ENCODE data around the gene NANOG.
"Not testable (repeated sequence)": the region's sequence is repeated elsewhere in the genome, so short reads cannot be mapped to it uniquely, and the experiment has no call there.

Gene NANOG

GRCh38 chr12:7806863-7807487, 17.8 kb downstream of the NANOG start:
- peak; percentile 60 for DNase-seq

- not testable (repeated sequence) for DNase-seq
These were observed 36.6 kb downstream of the NANOG start for GRCh38 chr12:7825754-7826153.

- not testable (repeated sequence) for DNase-seq
These were observed 40.5 kb downstream of the NANOG start for GRCh38 chr12:7829737-7830136.

DNA sequence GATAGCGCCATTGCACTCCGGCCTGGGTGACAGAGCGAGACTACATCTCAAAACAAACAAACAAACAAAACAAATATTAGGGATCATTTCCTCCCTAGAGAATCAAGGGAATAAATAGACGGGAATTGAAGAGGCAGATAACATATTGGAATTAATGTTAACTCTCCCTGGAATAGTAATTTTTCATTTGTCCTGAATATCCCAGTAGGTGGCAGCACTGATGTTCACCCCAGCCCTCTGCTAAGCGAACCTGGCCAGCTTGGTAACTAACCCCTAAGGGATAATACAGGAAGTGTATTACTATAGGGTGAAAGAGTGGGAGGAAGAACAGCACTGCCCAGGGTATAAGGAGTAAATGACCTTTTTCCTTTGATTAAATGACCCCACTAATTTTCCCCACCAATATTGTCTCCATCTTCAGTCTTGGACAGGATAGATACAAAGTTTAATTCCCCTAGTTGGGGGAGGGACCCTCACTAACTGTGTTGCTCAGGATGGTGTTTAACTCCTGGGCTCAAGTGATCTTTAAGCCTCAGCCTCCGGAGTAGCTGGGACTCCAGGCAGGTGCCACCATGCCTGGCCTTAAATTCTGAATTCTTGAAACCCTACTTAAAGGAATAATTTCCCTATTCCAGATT, 43.0 kb downstream of the NANOG start:
- peak; percentile 75 for DNase-seq

- DNase-seq, result not testable (repeated sequence)
These were observed 44.0 kb downstream of the NANOG start for GRCh38 chr12:7833201-7833600.

- DNase-seq, result no peak
These were observed 44.6 kb downstream of the NANOG start for GRCh38 chr12:7833831-7834230.

GRCh38 chr12:7834701-7835100, 45.5 kb downstream of the NANOG start:
- DNase-seq, result peak; percentile 5

- no peak for DNase-seq
These were observed 45.9 kb downstream of the NANOG start for GRCh38 chr12:7835116-7835515.

DNA sequence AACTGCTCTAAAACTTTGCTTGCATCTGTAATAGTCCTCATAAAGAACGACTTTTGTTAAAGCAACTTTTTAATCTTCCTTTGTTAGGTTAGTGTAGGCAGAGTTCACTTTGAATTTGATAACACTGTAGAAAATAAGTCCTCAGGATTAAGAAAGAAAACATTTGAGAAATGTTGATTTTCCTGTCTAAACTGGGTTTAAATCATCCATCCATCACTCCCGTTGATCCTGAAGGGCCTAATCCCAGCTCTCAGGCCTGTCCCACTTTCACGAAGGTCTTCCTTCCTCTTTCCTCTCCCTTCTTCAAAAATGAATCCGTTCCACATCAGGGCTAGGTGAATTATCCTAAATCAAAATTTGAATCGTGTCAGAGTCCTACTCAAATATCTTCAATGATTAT, 46.6 kb downstream of the NANOG start:
- DNase-seq, result no peak

DNA sequence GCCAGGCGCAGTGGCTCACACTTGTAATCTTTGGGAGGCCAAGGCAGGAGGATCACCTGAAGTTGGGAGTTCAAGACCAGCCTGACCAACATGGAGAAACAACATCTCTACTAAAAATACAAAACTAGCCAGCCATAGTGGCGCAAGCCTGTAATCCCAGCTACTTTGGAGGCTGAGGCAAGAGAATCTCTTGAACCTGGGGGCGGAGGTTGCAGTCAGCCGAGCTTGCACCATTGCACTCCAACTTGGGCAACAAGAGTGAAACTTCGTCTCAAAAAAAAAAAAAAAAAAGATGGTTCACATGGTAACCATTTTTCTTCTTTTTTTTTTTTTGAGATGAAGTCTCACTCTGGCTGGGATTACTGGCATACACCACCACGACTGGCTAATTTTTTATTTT, 48.2 kb downstream of the NANOG start:
- DNase-seq, result peak; percentile 93

DNA sequence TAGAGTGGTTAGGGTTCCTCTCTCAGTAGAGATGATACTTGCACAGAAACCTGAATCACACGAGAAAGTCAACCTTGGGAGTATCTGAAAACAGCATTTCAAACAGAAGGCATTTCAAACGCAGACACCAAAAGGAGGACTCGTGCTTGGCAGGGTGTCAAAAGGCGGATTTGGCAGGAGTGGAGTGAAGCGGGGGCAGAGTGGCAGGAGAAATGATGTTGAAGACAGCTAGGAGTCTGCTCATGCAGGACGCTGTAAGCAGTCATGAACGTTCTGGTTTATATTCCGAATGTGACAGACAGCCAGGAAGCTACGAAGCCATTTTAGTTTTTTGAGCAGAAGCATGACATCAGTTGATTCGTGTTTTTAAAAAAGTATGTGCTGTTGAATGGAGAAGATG, 50.0 kb downstream of the NANOG start:
- DNase-seq, result not testable (repeated sequence)

GRCh38 chr12:7839848-7840247, 50.6 kb downstream of the NANOG start:
- DNase-seq, result not testable (repeated sequence)

DNA sequence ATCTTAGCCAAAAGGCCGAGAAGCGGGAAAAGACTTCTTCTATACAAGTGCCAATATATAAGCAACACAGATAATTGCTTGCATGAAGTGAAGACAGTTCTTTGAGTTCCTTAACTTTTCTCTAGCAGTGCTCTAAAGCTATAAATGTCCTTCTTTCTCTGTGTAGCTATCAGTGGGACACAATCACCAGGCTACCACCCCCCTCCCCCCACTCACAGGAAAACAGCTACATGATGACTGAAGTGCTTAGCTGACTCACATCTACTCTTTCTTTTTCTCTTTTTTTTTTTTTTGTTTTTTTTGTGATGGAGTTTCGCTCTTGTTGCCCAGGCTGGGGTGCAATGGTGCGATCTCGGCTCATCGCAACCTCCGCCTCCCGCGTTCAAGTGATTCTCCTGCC, 53.2 kb downstream of the NANOG start:
- DNase-seq, result not testable (repeated sequence)

DNA sequence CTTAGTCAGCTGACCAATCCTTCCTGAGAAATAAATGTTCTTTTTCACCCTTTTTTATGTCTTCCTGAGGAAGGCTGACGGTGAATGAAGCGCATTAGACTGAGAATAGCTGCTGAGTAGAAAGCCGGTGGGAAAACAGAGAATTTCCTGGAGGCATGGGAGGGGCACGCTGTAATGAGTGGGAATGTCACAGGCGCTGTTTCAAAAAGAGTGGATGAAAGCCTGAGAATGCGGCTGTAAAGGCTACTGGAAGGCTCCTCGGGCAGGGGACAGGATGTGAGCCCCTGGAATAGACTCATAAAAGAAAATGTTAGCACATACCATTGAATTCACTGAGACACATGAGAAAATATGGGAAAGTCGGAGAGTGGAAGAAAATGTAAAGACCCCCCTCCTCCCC, 53.9 kb downstream of the NANOG start:
- DNase-seq, result not testable (repeated sequence)

GRCh38 chr12:7843583-7843982, 54.4 kb downstream of the NANOG start:
- DNase-seq, result peak; percentile 7

- DNase-seq, result no peak
These were observed 54.9 kb downstream of the NANOG start for GRCh38 chr12:7844116-7844515.

GRCh38 chr12:7847226-7848097, 58.3 kb downstream of the NANOG start:
- not testable (repeated sequence) for DNase-seq

- not testable (repeated sequence) for DNase-seq
These were observed 58.9 kb downstream of the NANOG start for GRCh38 chr12:7848098-7848422.
